GM18861 (cell line): ENCODE measurements around the gene RAB30.
A peak's percentile ranks its signal among the peaks of the same experiment; 100 is the strongest.

Source experiments
- ATAC-seq: cut with Tn5 transposase; IDR thresholded peaks from one replicate; pipeline ENCODE4 v1.9.1; 2021; ENCODE audit not compliant: unreplicated experiment

RAB30 gene

GRCh38 chr11:83041126-83041525 is 30.6 kb downstream of the RAB30 start:
- no peak for ATAC-seq

GRCh38 chr11:83039566-83039965 is 32.1 kb downstream of the RAB30 start:
- no peak for ATAC-seq

DNA sequence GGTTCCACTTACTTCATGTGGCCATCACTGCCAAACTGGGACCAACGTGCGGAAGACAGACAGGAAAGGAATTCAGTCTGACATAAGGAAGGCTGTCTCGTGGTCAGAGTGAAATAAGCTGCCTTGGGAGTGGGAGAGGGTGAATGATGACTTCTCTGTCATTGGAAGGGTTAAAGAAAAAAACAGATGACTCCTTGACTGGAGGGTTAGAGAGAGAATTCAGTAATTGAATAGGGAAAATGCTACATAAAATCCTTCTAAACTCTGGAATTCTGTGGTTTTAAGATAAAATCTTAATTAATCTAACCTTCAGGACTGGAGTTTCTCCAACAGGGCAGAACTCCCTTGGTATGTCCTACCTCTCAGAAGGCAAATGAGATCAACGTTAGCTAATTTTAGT is 33.8 kb downstream of the RAB30 start:
- no peak for ATAC-seq

GRCh38 chr11:83036701-83037100 is 35.0 kb downstream of the RAB30 start:
- no peak for ATAC-seq

GRCh38 chr11:83035070-83035854 is 36.4 kb downstream of the RAB30 start:
- peak; percentile 68 for ATAC-seq

GRCh38 chr11:83034673-83035014 is 37.1 kb downstream of the RAB30 start:
- no peak for ATAC-seq

GRCh38 chr11:83033972-83034672 is 37.6 kb downstream of the RAB30 start:
- no peak for ATAC-seq

GRCh38 chr11:83033371-83033770 is 38.3 kb downstream of the RAB30 start:
- ATAC-seq = no peak

- no peak for ATAC-seq
Measured at GRCh38 chr11:83031127-83031526, 40.6 kb downstream of the RAB30 start.

- ATAC-seq = no peak
Measured at GRCh38 chr11:83027794-83028193, 43.9 kb downstream of the RAB30 start.

GRCh38 chr11:83027289-83027688 is 44.4 kb downstream of the RAB30 start:
- no peak for ATAC-seq

DNA sequence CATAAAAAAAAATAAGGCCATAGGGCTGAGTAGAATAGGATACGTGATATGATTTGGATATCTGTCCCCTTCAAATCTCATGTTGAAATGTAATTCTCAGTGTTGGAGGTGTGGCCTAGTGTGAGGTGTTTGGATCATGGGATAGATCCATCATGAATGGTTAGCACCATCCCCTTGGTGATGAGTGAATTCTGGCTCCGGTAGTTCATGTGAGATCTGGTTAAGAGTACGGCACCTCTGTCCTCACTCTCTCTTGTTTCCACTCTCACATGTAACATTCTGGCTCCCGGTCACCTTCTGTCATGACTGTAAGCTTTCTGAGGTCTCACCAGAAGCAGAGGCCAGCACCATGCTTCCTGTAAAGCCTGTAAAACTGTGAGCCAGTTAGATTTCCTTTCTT is 45.5 kb downstream of the RAB30 start:
- no peak for ATAC-seq

DNA sequence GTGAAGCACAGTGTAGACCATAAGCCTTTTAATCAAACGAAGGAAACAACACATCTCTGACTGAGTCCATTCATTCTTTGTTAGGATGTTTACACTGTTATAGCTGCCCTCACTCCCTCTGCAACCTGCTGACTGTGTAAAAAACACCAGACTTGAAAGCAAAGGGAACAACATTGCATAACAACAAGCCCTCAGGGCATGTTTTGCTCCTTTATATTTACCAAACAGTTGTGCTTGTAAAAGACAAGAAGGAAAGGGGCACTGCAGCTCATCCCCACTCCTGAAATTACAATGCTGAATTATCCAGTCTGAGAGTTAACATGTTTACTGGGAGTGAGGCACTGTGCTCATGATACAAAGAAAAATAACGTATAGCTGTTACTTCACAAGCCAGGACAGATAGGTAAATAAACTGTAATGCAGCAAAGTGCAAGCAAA is 46.4 kb downstream of the RAB30 start:
- no peak for ATAC-seq

- no peak for ATAC-seq
Measured at GRCh38 chr11:83024270-83024854, 47.3 kb downstream of the RAB30 start.

GRCh38 chr11:83023410-83023809 is 48.3 kb downstream of the RAB30 start:
- no peak for ATAC-seq

- ATAC-seq = no peak
Measured at GRCh38 chr11:83021780-83022125, 49.9 kb downstream of the RAB30 start.

DNA sequence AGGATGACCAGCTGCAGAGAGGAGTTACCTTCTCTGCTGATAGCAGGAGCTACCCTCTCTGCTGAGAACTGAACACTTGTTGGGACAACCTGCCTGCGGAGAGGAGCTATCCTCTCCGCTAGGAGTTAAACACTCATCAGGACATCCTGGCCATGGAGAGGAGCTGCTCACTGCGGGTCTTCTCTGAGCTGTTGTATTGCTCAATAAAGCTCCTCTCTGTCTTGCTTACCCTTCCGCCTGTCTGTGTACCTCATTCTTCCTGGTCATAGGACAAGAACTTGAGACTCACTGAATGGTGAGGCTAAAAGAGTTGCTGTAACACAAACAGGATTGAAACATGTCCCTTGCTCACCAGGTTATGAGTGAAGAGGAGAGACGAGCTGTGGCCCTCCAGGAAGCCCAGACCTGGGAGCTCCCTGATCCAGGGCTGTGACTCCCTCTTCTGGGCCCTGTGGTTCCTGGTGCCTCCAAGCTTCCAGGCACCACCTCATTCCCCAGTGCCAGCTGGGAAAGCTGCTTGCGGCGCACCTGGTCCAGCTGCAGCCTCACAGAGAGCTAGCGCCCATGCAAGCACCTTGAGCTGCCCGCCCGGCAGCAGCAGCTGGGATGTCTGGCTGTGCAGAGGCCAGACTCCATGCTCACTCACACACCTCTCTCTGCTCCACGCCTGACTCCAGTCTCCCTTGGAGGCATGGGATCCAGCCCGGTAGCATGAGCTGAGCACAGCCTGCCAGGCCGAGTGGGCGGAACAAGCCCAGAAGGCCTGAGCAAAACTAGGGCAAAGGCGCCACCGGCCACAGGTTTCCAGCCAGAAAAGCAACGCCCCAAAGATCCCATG is 50.5 kb downstream of the RAB30 start:
- ATAC-seq = no peak

- ATAC-seq = no peak
Measured at GRCh38 chr11:83019888-83020579, 51.7 kb downstream of the RAB30 start.

DNA sequence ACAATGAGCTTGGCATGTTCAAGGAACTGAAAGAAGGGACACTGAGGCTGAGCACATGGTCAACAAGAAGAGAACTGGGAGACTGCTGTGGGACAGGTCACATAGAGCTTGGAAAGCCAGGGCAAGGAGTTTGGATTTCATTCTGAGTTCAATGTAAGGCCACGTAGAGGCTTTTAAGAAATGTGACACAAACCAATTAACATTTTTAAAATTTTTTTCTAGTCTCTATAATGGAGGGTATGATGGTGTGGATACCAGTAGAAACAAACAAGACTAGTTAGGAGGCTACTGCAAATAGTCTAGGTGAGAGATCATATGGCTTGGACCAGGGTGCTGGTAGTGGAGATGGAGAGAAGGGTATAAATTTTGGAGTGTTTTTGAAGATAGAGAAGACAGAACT is 56.7 kb downstream of the RAB30 start:
- ATAC-seq = no peak

DNA sequence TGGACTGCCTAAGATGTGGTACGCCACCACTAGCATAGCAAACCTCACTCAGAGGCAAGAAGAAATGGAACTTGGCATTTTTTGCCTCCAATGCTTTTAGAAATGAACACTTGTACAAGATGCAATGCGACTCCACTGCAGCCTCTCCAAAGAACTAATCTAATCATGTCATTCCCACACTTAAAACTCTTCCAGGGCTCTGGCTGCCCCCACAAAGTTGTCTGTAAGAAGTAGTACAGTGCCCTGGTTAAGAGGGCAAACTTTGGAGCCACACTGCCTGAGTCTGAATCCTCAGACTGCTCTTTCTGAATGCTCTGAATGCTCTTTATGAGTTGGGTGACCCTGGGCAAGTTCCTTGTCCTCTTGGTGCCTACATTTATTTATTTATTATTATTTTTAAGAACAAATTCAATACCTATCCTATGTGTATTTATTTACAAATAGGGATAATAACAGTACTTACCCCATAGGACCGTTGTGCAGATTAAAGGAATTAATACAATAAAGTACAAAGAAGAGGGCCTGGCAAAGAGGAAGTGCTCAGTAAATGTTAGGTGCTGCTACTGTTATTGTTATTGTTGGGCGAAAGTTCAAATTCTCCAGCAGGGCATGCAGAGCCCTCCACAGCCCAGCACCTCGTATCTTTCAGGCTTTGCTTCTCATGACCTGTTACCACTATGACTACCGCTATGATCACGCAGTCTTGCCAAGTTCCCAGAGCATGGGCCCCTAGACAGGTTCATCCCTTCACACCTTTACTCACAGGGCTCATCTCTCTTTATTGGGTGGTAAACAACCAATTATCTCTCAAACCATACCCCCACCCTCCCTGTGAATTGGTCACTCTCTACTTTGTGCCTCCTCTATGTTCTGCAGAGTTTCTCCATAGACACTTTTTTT is 59.3 kb downstream of the RAB30 start:
- ATAC-seq = no peak
